Stimulated activated CD8-positive, alpha-beta memory T cell treated with anti-CD3 and anti-CD28 coated beads, Interleukin-2, amount 100 ng/mL, for 1 hour (primary cell): ENCODE measurements around the gene CHD3.

Experiments used
- DNase-seq, 2 donors: peaks; one replicate each; pipeline ENCODE4 v3.0.0-alpha.2; 2020; ENCODE audit warnings: low read depth in 2 of 2

Gene CHD3

DNA sequence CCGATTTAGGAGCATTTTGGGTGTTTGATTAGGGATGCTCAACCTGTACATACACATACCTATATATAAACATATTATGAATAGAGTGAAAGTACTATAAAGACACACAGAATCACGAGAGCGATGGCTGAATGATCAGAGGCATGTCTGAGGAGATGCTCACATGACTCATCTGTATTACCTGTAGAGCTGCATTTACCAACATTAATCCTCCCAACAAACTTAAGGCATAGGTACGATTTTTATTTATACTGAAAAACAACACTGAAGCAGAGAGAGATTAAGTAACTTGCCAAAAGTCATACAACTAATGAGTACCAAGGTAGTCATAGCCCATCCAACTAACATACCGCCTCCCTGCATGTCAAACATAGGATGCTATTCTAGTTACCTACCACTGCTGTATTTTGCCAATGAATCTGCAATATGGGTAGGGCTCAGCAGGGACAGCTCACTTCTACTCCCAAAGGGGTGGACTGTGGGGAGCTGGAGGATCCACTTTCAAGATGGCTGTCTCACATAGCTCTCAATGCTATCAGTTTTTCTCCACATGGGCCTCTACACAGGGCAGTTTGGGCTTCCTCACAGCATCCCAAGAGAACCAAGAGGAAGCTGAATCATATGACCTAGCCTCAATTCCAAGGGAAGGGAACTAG lies 23.5 kb upstream of the CHD3 start:
- DNase-seq, result no peak

DNA sequence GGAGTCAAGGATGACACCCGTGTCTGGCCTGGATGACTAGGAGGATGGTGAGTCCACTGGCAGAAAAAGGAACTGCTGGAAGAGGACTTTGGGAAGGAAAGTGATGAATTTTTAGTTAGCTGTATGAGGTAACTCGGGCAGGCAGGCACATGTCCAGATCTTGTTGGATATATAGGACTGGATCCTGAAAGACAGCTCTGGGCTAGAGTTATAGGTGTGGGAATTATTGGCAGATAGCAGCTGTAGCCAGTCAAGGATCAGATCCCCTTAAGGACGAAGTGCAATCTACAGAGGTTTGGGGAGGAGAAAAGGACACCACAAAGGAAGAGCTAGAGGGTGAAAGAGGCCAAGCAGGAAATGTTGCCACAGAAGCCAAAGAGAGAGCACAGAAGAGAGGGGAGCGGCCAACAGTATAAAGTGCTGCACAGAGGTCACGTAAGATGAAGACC lies 20.7 kb upstream of the CHD3 start:
- no peak for DNase-seq

DNA sequence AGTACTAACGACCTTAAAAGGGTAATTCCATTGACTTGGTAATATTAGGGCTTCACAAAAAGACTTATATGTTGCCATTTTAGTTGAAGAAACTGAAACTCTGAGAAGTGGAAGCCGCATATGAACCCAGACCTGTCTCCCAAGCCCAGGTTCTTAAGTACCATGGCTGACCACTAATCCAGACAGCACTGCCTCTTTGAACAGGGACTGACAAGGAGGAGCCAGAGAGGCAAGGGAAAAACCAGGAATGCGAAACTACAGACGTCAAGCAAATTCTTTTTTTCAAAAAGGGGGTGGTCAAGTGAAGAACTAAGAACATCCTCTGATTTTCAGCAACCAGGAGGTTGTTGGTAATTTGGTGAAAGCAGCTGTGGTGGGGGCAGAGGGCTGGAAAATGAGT lies 15.5 kb upstream of the CHD3 start:
- no peak for DNase-seq

DNA sequence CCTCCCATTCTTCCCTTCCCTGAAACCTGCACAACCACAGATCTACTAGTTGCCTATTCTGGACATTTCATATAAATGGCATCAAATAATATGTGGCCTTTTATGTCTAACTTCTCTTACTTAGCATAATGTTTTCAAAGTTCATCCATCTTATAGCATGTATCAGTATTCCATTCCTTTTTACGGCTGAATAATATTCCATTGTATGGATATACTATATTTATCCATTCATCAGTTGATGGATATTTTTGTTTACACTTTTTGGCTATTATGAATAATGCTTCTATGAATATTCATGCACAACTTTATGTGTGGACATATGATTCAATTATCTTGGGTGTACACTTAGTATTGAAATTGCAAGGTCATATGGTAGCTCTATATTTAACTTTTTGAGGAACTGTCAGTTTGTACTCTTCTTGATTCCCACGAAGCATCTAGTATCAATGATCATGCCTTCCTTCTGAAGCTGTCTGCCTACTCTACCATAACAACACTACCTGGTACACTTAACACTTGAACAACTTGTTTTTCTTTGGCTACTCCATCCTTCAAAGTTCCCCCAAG lies 12.7 kb upstream of the CHD3 start:
- no peak for DNase-seq

DNA sequence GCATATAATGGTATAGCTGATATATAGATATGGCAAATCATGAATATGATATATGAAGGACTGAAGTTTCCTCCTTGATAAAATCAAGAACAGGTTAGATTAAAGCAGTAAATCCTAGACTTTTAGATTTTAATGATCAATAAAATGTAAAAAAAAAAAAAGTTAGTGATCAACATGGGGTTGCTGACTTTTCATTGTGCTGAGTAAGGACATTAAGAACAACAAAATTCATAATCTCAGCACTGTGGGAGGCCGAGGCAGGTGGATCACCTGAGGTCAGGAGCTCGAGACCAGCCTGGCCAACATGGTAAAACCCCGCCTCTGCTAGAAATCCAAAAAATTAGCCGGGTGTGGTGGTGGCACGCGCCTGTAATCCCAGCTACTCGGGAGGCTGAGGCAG lies 10.4 kb upstream of the CHD3 start:
- DNase-seq, result no peak

DNA sequence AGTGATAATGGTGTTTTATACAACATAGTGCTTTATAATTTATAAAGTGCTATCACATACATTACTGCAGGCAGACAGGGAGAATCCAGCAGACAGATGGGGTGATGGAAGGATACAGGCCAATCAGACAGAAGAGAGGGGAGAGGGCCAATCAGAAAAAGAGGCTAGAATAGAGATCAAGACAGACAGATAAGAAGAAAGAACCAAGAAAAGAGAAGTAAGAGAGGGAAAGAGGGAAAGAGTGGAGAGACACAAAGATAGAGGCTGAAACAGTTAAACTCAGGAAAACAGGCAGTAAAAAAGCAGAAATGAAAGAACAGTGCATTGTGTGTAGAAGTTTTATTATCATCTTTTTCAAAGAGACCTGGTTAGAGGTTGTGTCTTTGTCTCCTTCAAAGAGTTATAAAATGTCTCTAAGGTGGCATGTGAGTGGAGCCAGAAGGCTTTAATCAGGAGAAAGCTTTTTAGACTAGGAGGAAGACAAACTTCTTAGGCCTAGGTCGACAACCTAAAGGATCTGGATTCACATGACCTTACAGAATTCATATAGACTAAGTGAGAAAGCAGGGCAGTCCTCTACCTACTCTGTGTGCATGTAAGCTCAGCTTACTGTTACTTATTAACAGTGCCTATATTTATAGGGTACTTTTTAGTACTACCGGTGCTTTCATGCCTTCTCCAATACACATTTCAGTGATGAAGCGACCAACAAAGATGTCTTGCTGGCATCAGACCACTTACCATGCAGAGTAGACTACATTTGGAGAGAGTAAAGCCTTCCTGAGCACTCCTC lies 8.3 kb upstream of the CHD3 start:
- DNase-seq, result no peak

DNA sequence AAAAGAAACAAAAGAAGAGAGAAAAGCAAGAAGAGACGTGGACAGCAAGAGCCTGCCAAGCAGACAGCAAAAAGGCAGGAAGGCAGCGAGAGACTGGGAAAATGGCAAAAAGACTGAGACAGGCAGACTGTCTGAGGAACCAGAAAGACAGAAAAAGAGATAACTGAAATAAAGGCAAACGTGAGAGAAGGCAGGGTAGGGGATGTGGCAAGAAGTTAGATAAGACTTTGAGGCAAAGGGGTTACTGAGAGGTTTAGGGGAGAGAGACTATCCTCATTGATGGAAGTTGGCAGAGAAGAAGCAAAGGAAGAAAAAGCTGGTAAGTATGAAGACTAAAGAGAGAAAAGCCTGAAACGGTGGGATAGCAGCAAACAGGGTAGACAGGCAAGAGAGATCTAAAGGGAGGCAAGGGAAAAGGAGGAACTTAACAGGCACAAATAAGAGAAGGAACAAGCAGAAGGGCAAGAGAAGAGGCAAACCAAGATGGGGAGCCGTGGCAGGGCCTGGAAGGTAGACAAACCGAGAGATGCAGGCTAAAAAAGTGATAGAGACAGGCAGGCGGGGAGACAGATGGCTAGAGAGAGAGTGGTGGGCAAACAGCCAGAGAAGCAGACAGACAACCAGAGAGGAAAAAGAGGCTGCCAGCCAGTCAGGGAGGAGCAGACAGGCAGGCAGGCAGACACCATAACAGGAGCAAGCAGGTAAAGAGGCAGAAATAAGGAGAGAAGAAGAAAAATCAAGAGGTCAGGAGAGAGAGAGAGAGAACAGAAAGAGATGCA lies 7.1 kb upstream of the CHD3 start:
- no peak for DNase-seq

DNA sequence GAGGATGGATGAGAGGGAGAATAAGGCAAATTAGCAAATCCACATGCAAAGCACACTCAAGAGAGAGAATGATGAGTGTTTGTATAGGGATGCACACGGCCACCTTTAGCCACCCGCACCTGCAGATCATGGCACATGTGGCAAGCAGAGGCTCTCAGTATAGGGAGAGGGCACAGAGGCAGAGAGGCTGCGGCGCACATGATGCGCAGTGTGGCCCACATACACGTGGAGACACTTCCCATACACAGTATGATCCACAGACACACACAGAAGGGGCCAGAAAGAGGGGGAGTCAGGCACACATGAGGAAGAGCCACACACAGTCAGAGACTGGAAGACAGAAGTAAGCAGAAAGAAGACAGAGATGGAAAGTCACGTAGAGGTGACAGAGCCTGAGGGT lies 6.5 kb upstream of the CHD3 start:
- DNase-seq, result no peak

DNA sequence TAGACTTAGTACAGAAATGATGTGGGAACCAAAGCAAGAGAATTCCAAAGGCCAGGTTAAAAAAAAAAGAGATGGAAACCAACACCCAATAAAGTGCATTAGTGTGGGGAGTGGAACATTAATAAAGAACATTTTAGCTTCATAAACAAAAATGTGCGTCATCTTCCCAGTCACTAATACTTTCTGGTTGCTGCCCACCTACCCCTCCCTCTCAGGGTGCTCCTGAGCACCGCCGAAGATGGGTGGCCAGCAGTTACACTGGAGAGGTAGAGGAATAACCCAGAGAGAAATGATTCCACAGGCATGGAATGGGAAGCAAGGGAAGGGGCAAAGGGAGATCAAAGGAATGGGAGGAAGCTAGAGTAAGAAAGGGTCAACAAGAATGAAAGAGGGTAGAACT lies 6.0 kb upstream of the CHD3 start:
- no peak for DNase-seq

DNA sequence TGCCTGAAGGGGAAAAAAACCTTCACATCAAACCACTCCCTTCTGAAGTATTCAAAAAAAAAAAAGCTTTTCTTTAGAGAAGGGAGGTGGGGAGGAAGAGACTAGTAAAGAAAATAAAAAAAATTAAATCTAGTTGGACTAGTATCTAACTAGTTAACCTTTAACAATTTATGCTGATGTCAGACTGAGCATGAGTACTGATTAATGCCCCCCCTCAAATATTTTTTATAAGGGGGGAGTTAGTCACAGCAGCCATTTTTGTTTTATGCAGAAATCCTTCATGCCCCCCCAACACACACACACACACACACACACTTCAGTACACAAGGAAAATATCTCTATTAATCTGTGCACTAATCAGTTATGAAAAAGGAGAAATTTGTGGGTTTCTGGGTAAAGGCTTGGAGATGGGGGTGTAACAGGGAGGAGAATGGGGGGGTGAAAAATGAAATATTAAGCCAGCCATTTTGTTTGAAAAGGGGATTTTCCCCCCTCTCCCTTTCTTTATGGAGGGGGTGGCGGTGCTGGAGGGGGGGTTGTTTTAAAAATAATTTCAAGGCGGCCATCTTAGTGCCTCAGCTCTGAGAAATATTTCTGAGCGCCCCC lies 4.7 kb upstream of the CHD3 start:
- DNase-seq, result no peak

DNA sequence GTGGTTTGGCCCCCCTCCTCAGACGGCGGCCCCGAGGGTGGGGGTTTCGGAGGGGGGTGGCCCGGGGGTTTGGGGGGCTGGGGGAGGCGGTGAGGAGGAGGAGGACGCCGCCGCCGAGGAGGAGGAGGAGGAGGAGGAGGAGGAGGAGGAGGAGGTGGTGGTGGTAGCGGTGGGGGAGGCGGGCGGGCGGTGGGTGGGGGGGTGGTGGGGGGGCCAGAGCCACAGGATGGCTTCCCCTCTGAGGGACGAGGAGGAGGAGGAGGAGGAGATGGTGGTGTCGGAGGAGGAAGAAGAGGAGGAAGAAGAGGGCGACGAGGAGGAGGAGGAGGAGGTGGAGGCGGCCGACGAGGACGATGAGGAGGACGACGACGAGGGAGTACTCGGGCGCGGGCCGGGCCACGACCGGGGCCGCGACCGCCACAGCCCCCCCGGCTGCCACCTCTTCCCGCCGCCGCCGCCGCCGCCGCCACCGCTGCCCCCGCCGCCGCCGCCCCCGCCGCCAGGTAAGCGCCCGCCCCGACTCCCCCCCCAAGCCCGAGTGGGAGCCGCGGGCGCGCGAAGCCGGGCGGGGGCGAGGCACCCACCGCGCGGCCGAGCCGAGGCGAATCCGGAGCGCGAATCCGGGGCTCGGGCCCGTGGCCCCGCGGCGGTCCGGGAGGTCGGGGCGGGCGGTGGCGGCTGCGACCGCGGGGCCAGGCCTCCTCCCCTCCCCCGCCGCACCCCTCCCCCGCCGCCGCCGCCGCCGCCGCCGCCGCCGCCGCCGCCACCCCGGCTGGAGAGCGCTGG lies 3.8 kb upstream of the CHD3 start:
- DNase-seq, result peak; percentile 11 to 33

DNA sequence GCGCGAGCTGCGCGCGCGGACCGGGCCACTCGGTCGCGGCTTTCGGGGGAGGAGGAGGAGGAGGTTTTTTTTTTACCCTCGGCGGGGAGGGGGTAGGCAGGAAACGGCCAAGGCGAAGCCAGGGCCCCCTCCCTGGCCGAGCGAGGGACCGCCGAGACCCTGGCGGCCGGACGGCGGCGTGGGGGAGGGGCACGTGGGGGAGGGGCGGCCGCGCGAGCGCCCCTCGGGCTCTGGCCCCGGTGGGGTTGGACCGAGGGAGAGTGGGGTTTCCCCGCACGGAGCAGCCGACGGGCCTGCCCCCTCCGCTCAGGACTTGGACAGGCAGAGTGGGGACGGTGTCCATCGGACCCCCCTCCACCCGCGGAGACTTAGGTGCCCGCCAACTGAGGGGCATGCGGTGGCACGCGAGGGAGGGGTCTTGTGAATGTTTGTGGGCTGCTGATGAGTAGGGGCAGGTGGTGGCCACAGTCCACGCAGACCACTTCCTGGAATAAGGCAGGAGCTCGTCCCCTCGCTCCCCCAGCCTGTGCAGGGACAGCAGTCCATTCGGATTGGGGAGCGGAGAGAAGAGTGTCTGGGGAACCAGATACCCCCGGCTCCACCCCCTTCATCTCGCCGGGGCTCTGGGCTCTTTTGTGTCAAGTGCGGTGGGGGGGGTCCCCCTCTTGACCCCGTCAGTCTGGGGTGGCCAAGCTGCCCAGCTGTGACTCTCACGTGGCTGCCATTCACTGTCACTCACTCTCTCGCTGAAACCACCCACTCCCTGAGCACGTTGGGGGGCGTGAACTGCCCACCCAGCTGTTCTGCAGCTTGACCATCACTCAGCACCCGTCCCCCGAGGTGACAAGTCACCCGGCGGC lies 3.0 kb upstream of the CHD3 start:
- DNase-seq, result peak; percentile 15 to 20

DNA sequence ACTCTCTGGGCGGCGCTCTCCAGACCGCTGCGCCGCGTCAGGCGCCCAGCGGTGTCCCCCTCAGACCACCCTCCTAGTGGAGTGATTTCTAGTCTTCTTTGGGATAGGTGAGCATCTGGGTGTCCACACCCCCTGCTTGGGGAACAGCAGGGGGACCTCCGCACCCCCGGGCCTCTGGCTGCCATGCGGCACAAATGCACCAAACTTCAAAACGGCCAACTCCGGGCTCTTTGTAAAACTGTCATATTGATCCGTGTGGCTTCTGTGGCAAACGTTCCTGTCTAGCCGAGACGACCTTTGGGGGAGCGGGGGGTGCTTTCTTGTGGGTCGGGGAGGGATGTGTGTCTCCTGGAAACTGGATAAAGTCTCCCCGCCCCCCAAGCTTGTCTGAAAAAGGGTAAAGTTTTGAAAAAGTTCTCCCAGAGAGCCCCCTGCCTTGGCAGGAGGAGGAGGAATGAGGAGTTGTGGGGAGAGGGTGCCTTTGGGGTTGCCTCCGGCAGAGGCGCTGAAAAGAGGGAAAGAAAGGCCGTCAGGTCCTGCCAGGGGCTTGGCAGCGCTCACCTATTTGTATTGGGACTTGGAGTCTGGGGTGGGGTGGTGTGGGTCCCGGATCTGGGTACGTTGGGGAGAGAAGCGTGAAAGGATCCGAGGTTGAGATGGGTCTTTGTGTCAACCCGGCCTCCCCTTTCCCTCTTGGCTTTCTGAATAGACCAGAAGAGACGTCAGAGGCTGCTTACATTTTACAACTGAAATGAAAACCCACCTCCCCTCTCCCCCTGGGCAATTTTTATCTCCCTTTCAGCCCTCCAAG lies 2.2 kb upstream of the CHD3 start:
- DNase-seq, result peak; percentile 22 to 24

DNA sequence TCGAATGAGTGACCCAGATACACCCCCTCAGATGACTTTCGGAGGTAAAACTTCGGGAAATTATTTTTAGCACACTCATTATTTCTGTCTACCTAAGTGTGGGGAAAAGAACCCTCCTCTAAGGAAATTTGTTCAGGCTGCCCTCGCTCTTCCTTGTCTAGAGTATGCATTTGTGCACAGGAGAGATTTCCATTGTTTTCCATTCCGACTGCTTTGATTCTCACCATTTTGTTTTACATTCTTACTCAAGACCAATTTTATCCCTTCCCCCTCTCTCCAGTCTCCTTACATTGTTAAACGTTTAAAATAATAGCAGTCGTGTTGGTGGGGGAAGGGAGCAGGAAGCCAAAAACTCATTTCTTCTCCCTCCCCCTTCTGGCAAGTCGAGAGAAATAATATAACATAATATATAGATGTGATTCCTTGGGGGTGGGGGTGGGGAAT lies 1.5 kb upstream of the CHD3 start:
- DNase-seq, result no peak

DNA sequence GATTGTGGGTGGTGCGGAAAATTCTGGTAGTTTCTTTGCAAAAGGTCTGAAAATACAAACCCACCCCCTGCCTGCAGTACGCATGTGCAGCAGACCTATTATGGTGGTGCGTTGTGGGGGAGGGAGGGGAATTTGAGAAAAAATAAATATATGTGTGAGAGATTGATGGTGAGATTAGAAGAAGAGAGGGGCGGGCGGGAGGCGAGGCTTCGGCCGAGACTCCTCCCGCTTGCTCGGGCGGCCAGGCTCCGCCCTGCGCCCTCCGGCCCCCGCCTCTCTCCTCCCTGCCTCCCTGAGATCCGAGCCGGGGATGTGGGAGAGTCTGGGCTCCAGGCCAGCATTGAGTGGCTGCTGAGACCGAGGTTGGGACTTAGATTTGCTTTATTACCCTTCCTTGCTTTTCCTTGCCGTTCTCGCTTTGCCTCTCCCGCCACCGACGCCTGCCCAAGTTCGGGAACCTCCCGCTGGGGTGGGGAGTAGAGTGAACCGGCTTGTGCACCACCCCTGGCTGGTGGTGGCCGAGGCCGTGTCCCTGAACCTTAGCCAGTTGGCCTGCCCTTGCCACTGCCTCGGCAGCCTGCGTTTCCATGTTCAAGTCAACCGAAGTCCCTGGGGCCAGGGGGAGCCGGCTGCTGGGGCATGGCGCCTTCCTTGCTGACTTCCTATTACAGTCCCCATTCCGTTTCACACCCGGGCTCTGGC lies 956 bp upstream of the CHD3 start:
- DNase-seq, result peak; percentile 67 to 79

DNA sequence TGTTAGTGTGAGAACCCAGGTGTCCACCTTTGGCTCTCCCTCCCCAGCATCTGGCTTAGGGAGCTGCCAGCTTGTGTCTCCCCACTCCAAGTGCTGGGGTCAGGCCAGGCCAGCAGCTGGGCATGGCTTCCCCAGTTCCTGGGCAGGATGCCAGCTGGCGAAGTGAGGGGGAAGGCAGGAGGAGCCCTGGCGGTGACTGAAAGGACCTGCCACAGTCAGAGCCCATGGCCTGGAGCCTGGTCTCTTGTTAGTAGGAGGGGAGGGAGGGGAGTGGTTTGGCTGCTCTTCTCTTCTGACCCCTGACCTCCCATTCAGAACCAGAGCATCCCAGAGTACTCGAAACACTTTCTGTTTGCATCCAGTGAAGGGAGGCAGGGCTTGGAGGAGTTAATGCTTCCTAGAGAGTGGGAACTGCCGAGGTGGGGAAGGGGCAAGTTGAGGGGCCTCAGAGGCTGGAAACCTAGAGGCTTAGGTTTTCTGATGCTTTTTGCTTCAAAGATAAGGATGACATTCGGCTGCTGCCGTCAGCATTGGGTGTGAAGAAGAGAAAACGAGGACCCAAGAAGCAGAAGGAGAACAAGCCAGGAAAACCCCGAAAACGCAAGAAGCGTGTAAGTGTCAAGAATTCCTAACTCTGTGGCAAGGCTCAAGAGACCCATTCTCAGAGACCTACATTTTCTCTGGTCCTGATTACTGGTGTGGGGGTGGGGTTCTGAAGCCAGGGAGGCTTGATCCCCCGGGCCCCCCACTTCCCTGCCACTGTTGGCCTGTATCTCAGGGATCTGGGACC lies 772 bp downstream of the CHD3 start:
- no peak for DNase-seq

DNA sequence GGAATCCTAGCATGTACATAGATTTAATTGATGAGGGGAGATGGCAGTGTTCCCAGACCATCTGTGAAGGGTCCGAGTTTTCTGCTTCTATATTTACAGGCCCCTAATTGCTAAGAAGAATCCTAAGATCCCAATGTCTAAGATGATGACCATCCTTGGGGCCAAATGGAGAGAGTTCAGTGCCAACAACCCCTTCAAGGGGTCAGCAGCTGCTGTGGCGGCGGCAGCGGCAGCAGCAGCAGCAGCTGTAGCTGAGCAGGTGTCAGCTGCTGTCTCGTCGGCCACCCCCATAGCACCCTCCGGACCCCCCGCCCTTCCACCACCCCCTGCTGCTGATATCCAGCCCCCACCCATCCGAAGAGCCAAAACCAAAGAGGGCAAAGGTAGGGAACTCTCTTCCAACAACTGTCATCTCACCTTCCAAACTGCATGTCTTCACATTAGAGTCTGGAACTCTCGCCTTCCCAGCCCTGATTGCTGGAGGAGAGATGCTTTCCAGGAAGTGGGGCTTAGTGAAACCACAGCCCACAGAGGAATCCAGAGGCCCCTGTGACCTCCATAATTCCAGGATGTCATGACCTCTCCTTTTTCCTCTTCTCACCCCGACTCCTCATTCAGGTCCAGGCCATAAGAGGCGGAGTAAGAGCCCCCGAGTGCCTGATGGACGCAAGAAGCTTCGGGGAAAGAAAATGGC lies 4.7 kb downstream of the CHD3 start:
- no peak for DNase-seq
